Measurements from ENCODE around the gene CELA3A.

DNA sequence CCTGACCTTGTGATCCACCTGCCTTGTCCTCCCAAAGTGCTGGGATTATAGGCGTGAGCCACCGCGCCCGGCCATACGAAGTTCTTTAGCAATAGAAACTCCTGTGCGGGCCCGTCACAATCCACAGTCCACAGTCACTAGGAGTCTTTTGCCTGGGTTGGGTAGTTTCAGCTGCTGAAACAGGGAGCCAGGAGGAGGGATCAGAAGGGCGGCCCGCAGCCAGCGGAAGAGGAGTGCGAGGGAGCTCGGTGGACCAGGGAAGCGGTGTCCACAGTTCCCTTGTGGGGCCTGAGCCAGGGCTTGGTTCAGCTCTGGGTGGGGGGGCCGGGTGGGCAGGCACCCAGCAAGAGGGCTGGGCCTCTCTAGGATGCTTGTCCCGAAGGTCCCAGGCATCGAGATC, 46.4 kb upstream of the CELA3A start:
- TF ChIP-seq, protein P1, sequence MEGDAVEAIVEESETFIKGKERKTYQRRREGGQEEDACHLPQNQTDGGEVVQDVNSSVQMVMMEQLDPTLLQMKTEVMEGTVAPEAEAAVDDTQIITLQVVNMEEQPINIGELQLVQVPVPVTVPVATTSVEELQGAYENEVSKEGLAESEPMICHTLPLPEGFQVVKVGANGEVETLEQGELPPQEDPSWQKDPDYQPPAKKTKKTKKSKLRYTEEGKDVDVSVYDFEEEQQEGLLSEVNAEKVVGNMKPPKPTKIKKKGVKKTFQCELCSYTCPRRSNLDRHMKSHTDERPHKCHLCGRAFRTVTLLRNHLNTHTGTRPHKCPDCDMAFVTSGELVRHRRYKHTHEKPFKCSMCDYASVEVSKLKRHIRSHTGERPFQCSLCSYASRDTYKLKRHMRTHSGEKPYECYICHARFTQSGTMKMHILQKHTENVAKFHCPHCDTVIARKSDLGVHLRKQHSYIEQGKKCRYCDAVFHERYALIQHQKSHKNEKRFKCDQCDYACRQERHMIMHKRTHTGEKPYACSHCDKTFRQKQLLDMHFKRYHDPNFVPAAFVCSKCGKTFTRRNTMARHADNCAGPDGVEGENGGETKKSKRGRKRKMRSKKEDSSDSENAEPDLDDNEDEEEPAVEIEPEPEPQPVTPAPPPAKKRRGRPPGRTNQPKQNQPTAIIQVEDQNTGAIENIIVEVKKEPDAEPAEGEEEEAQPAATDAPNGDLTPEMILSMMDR (IDR thresholded peaks at IDR 0.05; ENCODE audit: low read depth, low read length): no peak
- no peak for TF ChIP-seq EZH2phosphoT487 (IDR thresholded peaks at IDR 0.05; ENCODE audit: low read depth)

Measured in OCI-LY3 (cell line).